ENCODE measurements around the gene FBN2.
"Not testable (repeated sequence)": the region's sequence is repeated elsewhere in the genome, so short reads cannot be mapped to it uniquely, and the experiment has no call there.

Gene FBN2

DNA sequence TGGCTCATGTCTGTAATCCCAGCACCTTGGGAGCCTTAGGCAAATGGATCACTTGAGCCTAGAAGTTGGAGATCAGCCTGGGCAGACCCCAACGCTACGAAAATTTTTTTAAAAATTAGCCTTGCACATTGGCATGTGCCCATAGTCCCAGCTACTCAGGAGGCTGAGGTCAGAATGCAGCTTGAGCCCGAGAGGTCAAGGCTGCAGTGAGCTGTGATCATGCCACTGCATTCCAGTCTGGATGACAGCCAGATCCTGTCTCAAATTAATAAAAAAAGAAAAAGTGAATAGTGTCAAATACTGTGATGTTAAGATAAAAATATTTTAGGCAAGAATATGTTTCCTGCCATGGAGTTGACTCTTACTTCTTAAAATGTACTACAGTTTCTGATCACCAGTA is 5.3 kb downstream of the FBN2 start:
- no peak for DNase-seq

DNA sequence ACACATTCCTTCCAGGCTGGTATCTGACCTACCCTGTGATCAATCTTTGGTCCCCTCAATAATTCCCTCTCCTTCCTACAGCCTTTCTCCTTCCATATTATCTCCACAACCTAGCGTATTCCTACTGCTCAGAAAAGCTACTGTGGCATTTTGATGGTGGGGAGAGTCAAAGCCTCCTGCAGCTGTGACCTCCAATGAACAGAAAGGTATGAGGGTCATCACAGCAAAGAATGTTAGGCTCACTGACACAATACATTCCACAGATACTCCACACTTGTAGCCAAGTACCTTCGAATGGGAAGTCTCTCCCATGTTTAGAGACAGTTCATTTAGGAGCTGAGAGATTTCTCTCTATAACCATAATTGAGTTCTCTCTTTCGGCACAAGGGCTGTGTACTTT is 5.9 kb downstream of the FBN2 start:
- no peak for DNase-seq

DNA sequence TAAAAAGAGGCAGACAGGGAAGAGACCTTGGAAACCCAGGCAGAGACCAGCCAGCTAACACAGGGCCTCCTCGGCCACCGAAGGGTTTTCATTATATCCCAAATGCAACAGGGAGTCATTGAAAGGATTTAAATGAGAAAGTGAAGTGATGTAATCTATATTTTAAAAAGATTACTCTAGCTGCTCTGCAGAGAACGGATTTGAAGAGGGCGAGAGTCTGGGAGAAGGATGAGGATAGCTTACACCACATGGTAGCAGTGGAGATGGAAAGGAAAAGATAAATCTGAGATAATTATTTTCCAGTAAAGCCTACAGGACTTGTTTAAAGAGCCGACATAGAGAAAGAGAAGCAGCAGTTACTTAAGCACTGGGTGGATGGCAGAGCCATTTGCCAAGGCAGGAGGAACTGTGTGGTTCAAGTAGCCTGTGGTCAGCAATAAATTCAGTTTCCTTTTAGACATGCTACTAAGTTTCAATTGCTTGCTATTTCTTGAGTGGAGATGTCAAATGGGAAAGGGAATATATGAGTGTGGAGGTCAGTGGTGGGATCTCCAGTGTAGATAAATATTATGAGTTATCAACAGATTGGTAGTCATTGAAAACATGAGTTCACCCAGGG is 9.3 kb downstream of the FBN2 start:
- no peak for DNase-seq

GRCh38 chr5:128528126-128528525 is 9.9 kb downstream of the FBN2 start:
- no peak for DNase-seq

DNA sequence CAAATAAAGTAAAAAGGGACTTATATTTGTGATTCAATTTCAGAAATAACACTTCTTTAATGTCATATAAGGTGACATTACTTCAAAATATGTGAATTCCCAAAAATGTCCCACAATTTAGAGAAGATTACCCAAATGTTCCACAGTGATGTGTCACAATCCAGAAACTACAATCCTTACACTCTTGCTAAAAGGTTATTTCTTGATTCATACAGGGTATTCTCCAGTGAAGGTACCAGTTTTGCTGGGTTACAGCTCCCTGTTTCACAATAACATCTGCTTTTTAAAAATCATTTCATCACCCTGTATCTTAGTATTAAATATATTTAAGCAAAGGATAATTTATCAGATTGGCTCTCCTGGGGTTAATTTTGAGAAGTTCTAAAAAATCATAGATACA is 11.0 kb downstream of the FBN2 start:
- no peak for DNase-seq

- DNase-seq = no peak
Measured at GRCh38 chr5:128522336-128522735, 15.7 kb downstream of the FBN2 start.

- no peak for DNase-seq
Measured at GRCh38 chr5:128519827-128520226, 18.2 kb downstream of the FBN2 start.

GRCh38 chr5:128516978-128517377 is 21.1 kb downstream of the FBN2 start:
- no peak for DNase-seq

GRCh38 chr5:128513806-128514205 is 24.2 kb downstream of the FBN2 start:
- no peak for DNase-seq

GRCh38 chr5:128512894-128513293 is 25.2 kb downstream of the FBN2 start:
- no peak for DNase-seq

- no peak for DNase-seq
Measured at GRCh38 chr5:128506643-128507042, 31.4 kb downstream of the FBN2 start.

DNA sequence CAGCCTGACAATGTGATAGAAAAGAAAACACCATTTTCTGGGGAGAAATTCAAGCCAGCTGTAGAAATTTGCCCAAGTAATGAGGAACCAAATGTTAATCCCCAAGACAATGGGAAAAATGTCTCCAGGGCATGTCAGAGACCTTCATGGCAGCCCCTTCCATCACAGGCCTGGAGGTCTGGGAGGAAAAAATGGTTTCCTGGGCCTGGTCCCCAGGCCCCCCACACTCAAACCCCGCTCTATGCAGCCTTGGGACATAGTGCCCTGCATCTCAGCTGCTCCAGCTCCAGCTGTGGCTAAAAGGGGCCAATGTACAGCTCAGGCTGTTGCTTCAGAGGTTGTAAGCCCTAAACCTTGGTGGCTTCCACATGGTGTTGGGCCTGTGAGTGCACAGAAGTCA is 34.3 kb downstream of the FBN2 start:
- not testable (repeated sequence) for DNase-seq

DNA sequence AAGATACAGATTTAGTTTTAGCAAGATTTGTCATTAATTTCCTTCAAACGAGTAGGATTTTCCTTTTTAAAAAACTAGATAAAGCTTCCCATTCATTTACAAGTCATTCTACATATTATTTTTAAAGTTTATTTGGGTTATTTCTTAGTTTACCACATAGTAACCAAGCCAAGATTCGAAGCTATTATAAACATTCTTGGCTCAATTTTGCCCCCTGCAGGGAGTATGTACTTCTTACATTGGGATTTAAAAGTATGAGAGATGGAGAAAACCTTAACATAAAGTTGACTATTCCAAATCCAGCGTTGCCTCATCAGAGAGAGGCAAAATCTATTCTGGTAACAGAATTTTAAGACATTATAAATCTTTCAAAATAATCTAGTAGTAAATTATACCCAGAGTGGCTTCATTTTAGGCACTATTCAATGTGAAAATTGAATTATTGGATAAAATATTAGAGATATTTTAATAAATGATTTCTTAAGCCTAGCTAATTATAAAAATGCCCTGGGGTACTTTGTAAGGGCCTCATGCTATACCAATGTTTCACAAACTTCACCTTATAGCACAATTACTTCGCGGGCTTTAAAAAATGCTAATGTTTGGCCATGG is 39.1 kb downstream of the FBN2 start:
- DNase-seq = no peak

GRCh38 chr5:128494516-128494915 is 43.5 kb downstream of the FBN2 start:
- no peak for DNase-seq

GRCh38 chr5:128493657-128494329 is 44.3 kb downstream of the FBN2 start:
- no peak for DNase-seq

DNA sequence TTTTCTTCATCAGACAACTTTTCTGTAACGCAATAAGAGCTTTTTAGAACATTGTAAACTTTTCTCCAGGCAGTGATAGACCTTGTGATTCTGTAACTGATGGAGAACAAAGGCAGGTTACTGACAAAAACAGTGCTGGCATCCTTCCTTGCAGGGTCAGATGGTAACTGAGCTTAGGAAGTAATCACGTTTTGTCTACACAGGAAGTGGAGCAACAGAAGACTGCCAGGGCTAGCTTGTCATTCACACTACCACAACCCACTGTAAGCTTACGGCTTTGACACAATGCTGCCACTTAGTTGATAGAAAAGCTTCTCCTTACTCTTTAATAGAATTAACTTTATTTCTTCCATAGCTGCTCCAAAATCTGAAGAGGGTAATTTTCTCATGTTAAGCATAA is 46.8 kb downstream of the FBN2 start:
- no peak for DNase-seq

DNA sequence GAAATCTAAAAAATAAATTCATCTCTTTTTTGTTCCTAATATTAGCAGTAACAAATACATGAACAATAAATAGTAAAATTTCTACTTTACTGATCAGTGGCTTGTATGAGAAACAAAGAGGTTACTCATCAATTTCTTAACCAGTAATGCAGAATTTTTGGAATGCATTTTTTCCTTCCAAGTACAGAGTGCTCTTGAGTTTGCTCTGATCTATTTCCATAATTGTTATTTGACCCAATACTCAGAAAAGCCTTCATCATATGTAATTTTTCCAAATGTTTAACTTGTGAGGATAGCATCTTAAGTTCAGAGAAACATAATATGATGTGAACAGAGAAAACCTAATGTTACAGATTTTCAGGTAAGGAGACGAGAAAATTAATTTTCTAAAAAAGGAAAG is 47.3 kb downstream of the FBN2 start:
- no peak for DNase-seq

DNA sequence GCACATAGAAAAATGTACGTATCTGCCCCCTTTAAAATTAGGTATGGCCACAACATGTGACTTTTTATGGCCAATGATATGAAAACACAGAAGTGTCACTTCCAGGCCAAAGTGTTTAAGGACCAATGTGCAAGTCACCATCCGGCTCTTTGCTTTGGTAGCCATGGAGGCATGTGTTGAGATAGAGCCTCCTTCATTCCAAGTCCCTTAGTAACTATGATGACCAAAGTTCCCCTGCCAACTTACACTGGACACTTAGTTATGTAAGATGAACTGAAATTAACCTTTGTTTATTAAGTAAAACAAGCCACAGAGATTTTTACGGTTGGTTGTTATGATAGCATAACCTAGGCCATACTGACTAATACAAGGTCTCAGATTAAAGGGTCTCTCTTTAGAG is 51.0 kb downstream of the FBN2 start:
- DNase-seq = no peak

DNA sequence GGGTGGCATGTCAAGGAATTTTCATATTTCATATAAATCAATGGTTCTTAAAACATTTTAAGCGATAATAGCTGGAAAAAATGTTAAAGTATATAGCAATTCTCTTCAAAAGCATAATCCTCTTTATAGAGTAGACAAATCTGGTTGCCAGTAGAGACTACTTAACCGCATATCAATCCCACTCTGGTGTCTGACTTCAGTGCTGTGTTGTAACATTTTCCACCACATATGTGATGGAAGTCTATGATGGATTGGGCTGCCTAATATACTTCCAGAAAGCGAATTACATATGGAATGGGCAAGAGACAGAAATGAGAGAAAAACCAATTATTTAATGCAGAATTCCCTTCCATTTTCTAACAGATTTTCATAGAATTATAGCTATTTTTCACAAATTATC is 54.3 kb downstream of the FBN2 start:
- no peak for DNase-seq

GRCh38 chr5:128480906-128481633 is 57.0 kb downstream of the FBN2 start:
- no peak for DNase-seq

- no peak for DNase-seq
Measured at GRCh38 chr5:128480158-128480557, 57.9 kb downstream of the FBN2 start.

GRCh38 chr5:128478386-128479368 is 59.4 kb downstream of the FBN2 start:
- DNase-seq = no peak

DNA sequence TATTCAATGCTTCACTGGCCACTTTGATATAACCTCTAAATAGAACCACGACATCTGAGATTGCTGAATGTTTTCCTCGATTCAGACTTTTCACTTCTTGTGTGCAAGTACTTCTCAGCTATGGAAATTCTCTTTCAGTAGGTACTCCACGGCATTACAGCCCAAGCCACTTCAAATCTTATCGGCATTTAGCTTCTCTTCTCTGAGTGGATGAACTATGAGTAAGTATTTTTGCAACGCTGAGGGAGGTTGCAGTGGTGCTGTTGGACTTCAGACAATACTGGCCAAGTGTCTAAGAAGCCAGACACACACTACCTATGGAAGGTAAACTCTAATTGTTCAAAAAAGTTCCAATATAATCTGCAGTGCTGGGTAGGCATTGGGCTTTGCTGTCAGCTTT is 60.1 kb downstream of the FBN2 start:
- DNase-seq = no peak

All from activated CD4-positive, alpha-beta T cell treated with anti-CD3 and anti-CD28 coated beads for 1 hour (primary cell).